Endothelial cell of umbilical vein (primary cell): ENCODE results near the gene NDUFA13. TPM values are rescaled to one million over a fixed set of nuclear protein-coding genes. Genes with fewer than 3 reads are reported as not detected.

Experiments used
- BruUV-seq: library from RNA; stranded (reverse); fragments of 400-500 nt; replicated peaks from 2 replicates; lab custom pipeline; 2021; lab: Mats Ljungman, UMichigan
- CTCF ChIA-PET: fragments of 300-600, 350-600 bp; sonication (Branson Sonifier 250); formaldehyde crosslinking; loops from one replicate; lab custom pipeline; 2021; ENCODE audit warnings: antibody characterized with exemption, inconsistent platforms; lab: Charles Lee
- POLR2A ChIA-PET: fragments of 300-600, 350-600 bp; sonication (Branson Sonifier 250); formaldehyde crosslinking; loops from one replicate; lab custom pipeline; 2021; ENCODE audit warnings: antibody characterized with exemption, inconsistent platforms; lab: Charles Lee
- DNase-seq: peaks from one replicate; pipeline ENCODE4 v3.0.0-alpha.2; 2011; ENCODE audit warnings: low read depth, low spot score
- FAIRE-seq: peaks from 2 replicates; lab custom pipeline; 2011; peaks lifted over from hg19 to GRCh38; lab: Jason Lieb, UNC
- H2AFZ ChIP-seq: 2 replicates; pipeline ENCODE4 v1.6.0; 2012; ENCODE audit warnings: low read depth, low read length, control low read depth, inconsistent platforms
- H3K27ac ChIP-seq: 2 replicates; pipeline ENCODE4 v1.5.1; 2011; ENCODE audit warnings: low read depth, mild to moderate bottlenecking, control low read depth, low read length, moderate library complexity; ENCODE audit not compliant: insufficient read depth
- H3K27me3 ChIP-seq, 2 experiments: 2 replicates each; pipeline versions ENCODE4 v1.6.0 to v1.6.1; 2011; ENCODE audit warnings: low read length in 2 of 2, mixed read lengths in 1 of 2; ENCODE audit not compliant: control insufficient read depth in 2 of 2, insufficient read depth in 2 of 2
- H3K36me3 ChIP-seq, 2 experiments: 2 replicates in 1 of 2; 3 replicates in 1 of 2; pipeline ENCODE4 v1.5.1; 2011; ENCODE audit warnings: low read length in 2 of 2, mild to moderate bottlenecking in 1 of 2, moderate library complexity in 1 of 2; ENCODE audit not compliant: control insufficient read depth in 2 of 2, insufficient read depth in 2 of 2; ENCODE audit errors: extremely low read depth in 1 of 2
- H3K4me1 ChIP-seq: 3 replicates; pipeline ENCODE4 v1.5.1; 2011; ENCODE audit warnings: mild to moderate bottlenecking, low read length; ENCODE audit not compliant: control insufficient read depth, insufficient read depth; ENCODE audit errors: extremely low read depth
- H3K4me2 ChIP-seq: 2 replicates; pipeline ENCODE4 v1.6.1; 2011; ENCODE audit warnings: low read length, control low read depth, mixed read lengths; ENCODE audit not compliant: insufficient read depth
- H3K4me3 ChIP-seq, 3 experiments: fragments of 200-600 bp in 1 of 3; sonication (generic), shearing (Covaris generic) in 1 of 3; replicated peaks in 1 of 3; 2 replicates each; pipeline ENCODE4 v1.5.1; 2011 to 2016; ENCODE audit warnings: control low read depth in 3 of 3, low read length in 3 of 3, mild to moderate bottlenecking in 2 of 3, inconsistent platforms in 1 of 3, low read depth in 1 of 3, moderate library complexity in 1 of 3; ENCODE audit not compliant: insufficient read depth in 1 of 3
- H3K79me2 ChIP-seq: 2 replicates; pipeline ENCODE4 v1.6.0; 2012; ENCODE audit warnings: low read length, inconsistent platforms; ENCODE audit not compliant: control insufficient read depth, insufficient read depth
- H3K9ac ChIP-seq: replicated peaks from 2 replicates; pipeline ENCODE3; 2011; ENCODE audit warnings: low read length, control low read depth; ENCODE audit not compliant: insufficient read depth; ENCODE audit errors: extremely low read depth
- H3K9me1 ChIP-seq: replicated peaks from 3 replicates; pipeline ENCODE4 v1.6.0; 2011; ENCODE audit warnings: mild to moderate bottlenecking, low read length; ENCODE audit not compliant: control insufficient read depth, insufficient read depth; ENCODE audit errors: extremely low read depth
- H3K9me3 ChIP-seq: replicated peaks from 2 replicates; pipeline ENCODE4 v1.5.1; 2012; ENCODE audit warnings: low read length, inconsistent platforms; ENCODE audit not compliant: control insufficient read depth, insufficient read depth
- H4K20me1 ChIP-seq: replicated peaks from 2 replicates; pipeline ENCODE3; 2011; ENCODE audit warnings: mild to moderate bottlenecking, low read length; ENCODE audit not compliant: control insufficient read depth, insufficient read depth; ENCODE audit errors: extremely low read depth
- EZH2 ChIP-seq: IDR thresholded peaks from 2 replicates; pipeline ENCODE4 v1.6.1; 2012; ENCODE audit warnings: borderline replicate concordance, low read depth, mild to moderate bottlenecking, moderate library complexity, low read length, inconsistent platforms; ENCODE audit not compliant: severe bottlenecking
- FOS ChIP-seq: IDR thresholded peaks from 2 replicates; pipeline ENCODE4 v1.6.1; 2011; ENCODE audit warnings: mild to moderate bottlenecking, low read length, moderate library complexity, borderline replicate concordance; ENCODE audit not compliant: insufficient read depth
- GATA2 ChIP-seq: IDR thresholded peaks from 2 replicates; pipeline ENCODE4 v1.7.0; 2011; ENCODE audit warnings: low read depth, mild to moderate bottlenecking, moderate library complexity, mixed read lengths, low read length; ENCODE audit not compliant: insufficient read length, insufficient read depth
- JUN ChIP-seq: IDR thresholded peaks from 2 replicates; pipeline ENCODE4 v1.6.1; 2011; ENCODE audit warnings: borderline replicate concordance, low read depth; ENCODE audit not compliant: insufficient read length, insufficient read depth
- MYC ChIP-seq: IDR thresholded peaks from one replicate; pipeline ENCODE4 v1.6.1; 2011; ENCODE audit warnings: mild to moderate bottlenecking, low read depth, low read length
- POLR2A ChIP-seq: IDR thresholded peaks from 2 replicates; pipeline ENCODE4 v1.6.1; 2012; ENCODE audit warnings: low read depth, mild to moderate bottlenecking, control low read depth, low read length
- POLR2AphosphoS5 ChIP-seq: IDR thresholded peaks from 2 replicates; pipeline ENCODE4 v1.6.1; 2012; ENCODE audit warnings: low read depth, mild to moderate bottlenecking, control low read depth, low read length, moderate library complexity; ENCODE audit not compliant: insufficient read depth
- dilution Hi-C: fragments of 300-500 bp; cut with MboI; formaldehyde crosslinking; loops from one replicate; pipeline ENCODE4 v1.15.0; 2019; ENCODE audit warnings: low sequenced_read_pairs; ENCODE audit not compliant: extremely low pct_ligation_motif_present
- intact Hi-C: fragments of 100-400 bp; cut with micrococcal nuclease; formaldehyde crosslinking; loops from one replicate; pipeline ENCODE4 v1.10.0; 2022
- polyA plus RNA-seq, 4 experiments: library from polyadenylated mRNA; depleted of rRNA in 3 of 4; stranded (reverse) in 3 of 4; unstranded in 1 of 4; fragments of >200 nt; gene quantifications; 2 replicates each; pipeline versions ENCODE4 v1.2.1 to v1.2.3, GENCODE V29; 2011 to 2012; ENCODE audit warnings: missing spikeins in 1 of 4
- total RNA-seq: library from RNA; stranded (reverse); gene quantifications from 2 replicates; pipeline ENCODE4 v1.2.3, GENCODE V29; 2021
- TF ChIP-seq, protein P1 (sequence below): IDR thresholded peaks from 2 replicates; pipeline ENCODE4 v1.6.1; 2011; ENCODE audit not compliant: insufficient read depth, insufficient read length
- TF ChIP-seq, protein P2 (sequence below), 2 donors: IDR thresholded peaks; 1 replicate in 1 of 2; 2 replicates in 1 of 2; pipeline ENCODE4 v1.5.1; 2011; ENCODE audit warnings: low read length in 2 of 2, mild to moderate bottlenecking in 2 of 2, moderate library complexity in 2 of 2, control low read depth in 1 of 2, inconsistent platforms in 1 of 2, low read depth in 1 of 2; ENCODE audit not compliant: insufficient read depth in 1 of 2; ENCODE audit errors: extremely low read depth in 1 of 2

Gene NDUFA13
- total and polyA plus RNA-seq, 2 donors (not counting 3 experiments of a cell fraction or from before 2014, with no cell fraction given) = 246 to 799 TPM

DNA sequence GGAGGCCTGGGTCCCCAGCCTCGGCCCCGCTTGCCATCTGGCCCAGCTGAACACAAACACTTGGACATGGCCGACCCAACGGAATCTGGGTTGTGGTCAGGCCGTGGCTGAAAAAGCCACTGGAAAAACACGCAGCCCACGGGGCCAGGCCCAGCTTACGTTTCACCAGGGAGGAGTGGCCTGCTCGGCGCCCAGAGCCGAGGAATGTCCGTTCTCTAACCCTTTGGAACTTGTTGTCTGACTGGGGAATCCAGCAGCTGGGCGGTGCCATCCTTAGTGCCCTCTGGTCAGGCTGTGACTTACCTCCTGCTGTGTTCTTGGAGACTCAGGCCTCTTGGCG is 35.8 kb downstream of the NDUFA13 start:
- TF ChIP-seq GATA2 = no peak
- TF ChIP-seq, protein P1, sequence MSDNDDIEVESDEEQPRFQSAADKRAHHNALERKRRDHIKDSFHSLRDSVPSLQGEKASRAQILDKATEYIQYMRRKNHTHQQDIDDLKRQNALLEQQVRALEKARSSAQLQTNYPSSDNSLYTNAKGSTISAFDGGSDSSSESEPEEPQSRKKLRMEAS = no peak
- TF ChIP-seq EZH2 = no peak
- TF ChIP-seq MYC = no peak
- TF ChIP-seq JUN = no peak
- TF ChIP-seq, protein P2, sequence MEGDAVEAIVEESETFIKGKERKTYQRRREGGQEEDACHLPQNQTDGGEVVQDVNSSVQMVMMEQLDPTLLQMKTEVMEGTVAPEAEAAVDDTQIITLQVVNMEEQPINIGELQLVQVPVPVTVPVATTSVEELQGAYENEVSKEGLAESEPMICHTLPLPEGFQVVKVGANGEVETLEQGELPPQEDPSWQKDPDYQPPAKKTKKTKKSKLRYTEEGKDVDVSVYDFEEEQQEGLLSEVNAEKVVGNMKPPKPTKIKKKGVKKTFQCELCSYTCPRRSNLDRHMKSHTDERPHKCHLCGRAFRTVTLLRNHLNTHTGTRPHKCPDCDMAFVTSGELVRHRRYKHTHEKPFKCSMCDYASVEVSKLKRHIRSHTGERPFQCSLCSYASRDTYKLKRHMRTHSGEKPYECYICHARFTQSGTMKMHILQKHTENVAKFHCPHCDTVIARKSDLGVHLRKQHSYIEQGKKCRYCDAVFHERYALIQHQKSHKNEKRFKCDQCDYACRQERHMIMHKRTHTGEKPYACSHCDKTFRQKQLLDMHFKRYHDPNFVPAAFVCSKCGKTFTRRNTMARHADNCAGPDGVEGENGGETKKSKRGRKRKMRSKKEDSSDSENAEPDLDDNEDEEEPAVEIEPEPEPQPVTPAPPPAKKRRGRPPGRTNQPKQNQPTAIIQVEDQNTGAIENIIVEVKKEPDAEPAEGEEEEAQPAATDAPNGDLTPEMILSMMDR (IDR thresholded peaks at IDR 0.05; ENCODE audit: extremely low read depth in 1 of 2, insufficient read depth in 1 of 2, low read depth in 1 of 2, low read length in 2 of 2) = no peak
- no peak for TF ChIP-seq POLR2AphosphoS5
- no peak for TF ChIP-seq POLR2A
- TF ChIP-seq FOS = no peak
- CTCF ChIA-PET = interaction anchor here (1.1 to 3.2 kb wide), 4 partner anchors 11 to 79 kb away, joined by 3 to 44 read pairs (median 4); partner anchors contain the start of gene YJEFN3
- no peak for DNase-seq
- no peaks in the 10 kb centered on the region for H3K27me3 ChIP-seq
- no peak overlapping the region for H3K27ac ChIP-seq
- POLR2A ChIA-PET = no interaction called here
- H3K4me1 ChIP-seq = no peaks in the 10 kb centered on the region
- H3K4me3 ChIP-seq = no peak overlapping the region
- dilution Hi-C loops = no loop called here
- no peaks in the 10 kb centered on the region for H3K9me3 ChIP-seq
- intact Hi-C loops = loop anchor here (5.0 kb wide), 1 partner anchor 90 kb away; the partner anchor contains the start of gene GMIP
- H3K9me1 ChIP-seq = no peaks in the 10 kb centered on the region
- no TSS peak for BruUV-seq
- H2AFZ ChIP-seq = no peak overlapping the region
- H3K79me2 ChIP-seq = no peaks in the 10 kb centered on the region
- no peak for FAIRE-seq
- no peak overlapping the region for H3K9ac ChIP-seq
- H3K4me2 ChIP-seq = no peak overlapping the region
- no peaks in the 10 kb centered on the region for H3K36me3 ChIP-seq
- H4K20me1 ChIP-seq = no peaks in the 10 kb centered on the region
